MCF 10A (cell line): Measurements from ENCODE around the gene SLC35A4. TPM values are rescaled to one million over a fixed set of nuclear protein-coding genes. Genes with fewer than 3 reads are reported as not detected.
A peak's percentile ranks its signal among the peaks of the same experiment; 100 is the strongest.
"Not testable (repeated sequence)": the region's sequence is repeated elsewhere in the genome, so short reads cannot be mapped to it uniquely, and the experiment has no call there.

ENCODE experiments used
- BruUV-seq: library from RNA; stranded (reverse); fragments of 400-500 nt; replicated peaks from 2 replicates; lab custom pipeline; 2021; lab: Mats Ljungman, UMichigan
- CTCF ChIA-PET: fragments of 300-600 bp; sonication (Branson Sonifier 250); formaldehyde crosslinking; extraction: SDS; loops from one replicate; lab custom pipeline; 2021; ENCODE audit warnings: antibody characterized with exemption, inconsistent platforms; lab: Yijun Ruan, JAX
- POLR2A ChIA-PET: fragments of 300-600, 350-650 bp; sonication (Branson Sonifier 250); formaldehyde crosslinking; extraction: SDS; loops from one replicate; lab custom pipeline; 2020; ENCODE audit warnings: antibody characterized with exemption, inconsistent platforms; lab: Yijun Ruan, JAX
- DNase-seq: peaks from one replicate; pipeline ENCODE4 v3.0.0-alpha.2; 2018; ENCODE audit not compliant: unreplicated experiment
- H3K27ac Mint-ChIP-seq: one replicate; pipeline ENCODE4 v1.8.0; 2022; ENCODE audit warnings: mild to moderate bottlenecking, low read depth, mixed read lengths; ENCODE audit not compliant: unreplicated experiment
- H3K27me3 Mint-ChIP-seq: one replicate; pipeline ENCODE4 v1.8.0; 2022; ENCODE audit warnings: mixed read lengths; ENCODE audit not compliant: insufficient read depth, unreplicated experiment
- H3K36me3 Mint-ChIP-seq: one replicate; pipeline ENCODE4 v1.8.0; 2022; ENCODE audit warnings: mild to moderate bottlenecking, moderate library complexity, mixed read lengths; ENCODE audit not compliant: insufficient read depth, unreplicated experiment
- H3K4me1 Mint-ChIP-seq: one replicate; pipeline ENCODE4 v1.8.0; 2022; ENCODE audit warnings: mixed read lengths; ENCODE audit not compliant: insufficient read depth, unreplicated experiment
- H3K4me3 Mint-ChIP-seq: one replicate; pipeline ENCODE4 v1.8.0; 2022; ENCODE audit warnings: mild to moderate bottlenecking, moderate library complexity, mixed read lengths; ENCODE audit not compliant: unreplicated experiment
- H3K9me3 Mint-ChIP-seq: one replicate; pipeline ENCODE4 v1.8.0; 2022; ENCODE audit warnings: mixed read lengths; ENCODE audit not compliant: unreplicated experiment
- CTCF ChIP-seq: fragments of 200-600 bp; IDR thresholded peaks from one replicate; pipeline ENCODE4 v1.8.0; 2022; ENCODE audit warnings: antibody characterized with exemption, mild to moderate bottlenecking; ENCODE audit not compliant: unreplicated experiment
- intact Hi-C: fragments of 100-400 bp; cut with micrococcal nuclease; formaldehyde crosslinking; loops from 2 replicates; pipeline ENCODE4 v1.14.1; 2022
- total RNA-seq: library from RNA; stranded (reverse); gene quantifications from 2 replicates; pipeline ENCODE4 v1.2.3, GENCODE V29; 2022

Gene SLC35A4
- total RNA-seq, 1 experiment from 2014 or later = 84.0 TPM

- Mint-ChIP-seq H3K27ac (peak overlapping the region; percentile 99), H3K27me3 (no peaks in the 10 kb centered on the region), H3K36me3 (peaks cover 15% of the 10 kb centered on the region), H3K4me1 (peaks cover 34% of the 10 kb centered on the region), H3K9me3 (no peaks in the 10 kb centered on the region), H3K4me3 (peak overlapping the region; percentile 14)
- CTCF ChIA-PET = interaction anchor here (1.5 kb wide), 1 partner anchor 25 kb away, joined by 5 read pairs; no protein-coding TSS in a partner anchor
- POLR2A ChIA-PET = interaction anchor here (0.7 to 3.0 kb wide), 6 partner anchors 8 to 45 kb away, joined by 3 to 12 read pairs (median 4); partner anchors contain the start of genes IK and NDUFA2
- no TSS peak for BruUV-seq
- no peak for TF ChIP-seq CTCF
- intact Hi-C loops = no loop called here
- no peak for DNase-seq
Measured at GRCh38 chr5:140602147-140602546, 37.5 kb downstream of the SLC35A4 start.

GRCh38 chr5:140603446-140603698 lies 38.7 kb downstream of the SLC35A4 start:
- Mint-ChIP-seq H3K36me3 (peaks cover 15% of the 10 kb centered on the region), H3K27ac (peak overlapping the region; percentile 99), H3K4me1 (peaks cover 36% of the 10 kb centered on the region)
- DNase-seq, intact Hi-C loops, H3K4me3 Mint-ChIP-seq, H3K27me3 Mint-ChIP-seq, H3K9me3 Mint-ChIP-seq, BruUV-seq: not testable (repeated sequence)
- CTCF ChIA-PET = interaction anchor here (0.7 to 1.1 kb wide), 2 partner anchors 25 to 35 kb away, joined by 3 to 4 read pairs; no protein-coding TSS in a partner anchor
- POLR2A ChIA-PET = interaction anchor here (1.1 to 3.0 kb wide), 6 partner anchors 14 to 44 kb away, joined by 3 to 12 read pairs (median 6); partner anchors contain the start of genes IK, NDUFA2, SLC35A4 and TMCO6

- DNase-seq = no peak
- no peak for TF ChIP-seq CTCF
- peak overlapping the region; percentile 99 for H3K27ac Mint-ChIP-seq
Measured at GRCh38 chr5:140603734-140604133, 39.1 kb downstream of the SLC35A4 start.

GRCh38 chr5:140605879-140606278 lies 41.3 kb downstream of the SLC35A4 start:
- intact Hi-C loops = no loop called here
- POLR2A ChIA-PET = interaction anchor here (0.6 to 1.6 kb wide), 5 partner anchors 41 to 203 kb away, joined by 3 to 14 read pairs (median 4); partner anchors contain the start of genes APBB3, EIF4EBP3, IK and NDUFA2
- peaks cover 20% of the 10 kb centered on the region for H3K36me3 Mint-ChIP-seq
- CTCF ChIA-PET = interaction anchor here (0.6 to 1.8 kb wide), 3 partner anchors 24 to 85 kb away, joined by 3 to 5 read pairs (median 4); partner anchors contain the start of genes HARS1 and HARS2
- DNase-seq = peak; percentile 46
- H3K27me3 Mint-ChIP-seq = no peaks in the 10 kb centered on the region
- H3K4me1 Mint-ChIP-seq = peaks cover 50% of the 10 kb centered on the region
- TF ChIP-seq CTCF = no peak
- H3K27ac Mint-ChIP-seq = peak overlapping the region; percentile 67
- no peak overlapping the region for H3K4me3 Mint-ChIP-seq
- no TSS peak for BruUV-seq
- no peaks in the 10 kb centered on the region for H3K9me3 Mint-ChIP-seq

More at GRCh38 chr5:140603734-140604133, 39.1 kb downstream of the SLC35A4 start:
- CTCF ChIA-PET = interaction anchor here (0.6 to 1.1 kb wide), 2 partner anchors 31 to 35 kb away, joined by 3 read pairs; no protein-coding TSS in a partner anchor
- intact Hi-C loops = no loop called here
- BruUV-seq = no TSS peak
- Mint-ChIP-seq H3K4me3 (no peak overlapping the region), H3K9me3 (no peaks in the 10 kb centered on the region), H3K27me3 (no peaks in the 10 kb centered on the region), H3K36me3 (peaks cover 16% of the 10 kb centered on the region), H3K4me1 (peaks cover 39% of the 10 kb centered on the region)
- POLR2A ChIA-PET = interaction anchor here (0.7 to 3.0 kb wide), 8 partner anchors 14 to 1474 kb away, joined by 3 to 12 read pairs (median 5); partner anchors contain the start of genes HARS1, HARS2, IK and NDUFA2
